Measurements from ENCODE around the gene ATXN7L3. TPM values are rescaled to one million over a fixed set of nuclear protein-coding genes. Genes with fewer than 3 reads are reported as not detected.

ATXN7L3 gene
- total RNA-seq, 1 donor from 2014 or later: 32.4 TPM

- H3K27me3 ChIP-seq (ENCODE audit: control insufficient read depth, insufficient read depth, low read length): no peaks in the 10 kb centered on the region
- FAIRE-seq: no peak
- H3K4me3 ChIP-seq (ENCODE audit: low read depth, low read length): peak within 1 kb of the TSS; percentile 84
- DNase-seq (ENCODE audit: low read depth): no peak
- H3K36me3 ChIP-seq (ENCODE audit: control insufficient read depth, insufficient read depth, low read length): peaks cover 23% of the 10 kb centered on the region
- TF ChIP-seq CTCF (IDR thresholded peaks at IDR 0.05; ENCODE audit: insufficient read depth, low read length, severe bottlenecking): no peak
Measured at GRCh38 chr17:44219616-44220212, 20.0 kb upstream of the ATXN7L3 start, which contains the start of gene UBTF. UBTF (minus strand) TSS chr17:44219675; CDS start chr17:44218229, 1,446 bp downstream.

GRCh38 chr17:44219108-44219615, 19.5 kb upstream of the ATXN7L3 start:
- H3K36me3 ChIP-seq (ENCODE audit: control insufficient read depth, insufficient read depth, low read length): peaks cover 25% of the 10 kb centered on the region
- peak; percentile 34 for DNase-seq (ENCODE audit: low read depth)
- H3K4me3 ChIP-seq (ENCODE audit: low read depth, low read length): peak overlapping the region; percentile 84
- peak; percentile 55 for TF ChIP-seq CTCF (IDR thresholded peaks at IDR 0.05; ENCODE audit: insufficient read depth, low read length, severe bottlenecking)
- no peaks in the 10 kb centered on the region for H3K27me3 ChIP-seq (ENCODE audit: control insufficient read depth, insufficient read depth, low read length)
- FAIRE-seq: no peak

- peak; percentile 53 for TF ChIP-seq CTCF (IDR thresholded peaks at IDR 0.05; ENCODE audit: insufficient read depth, low read length, severe bottlenecking)
- Histone ChIP-seq H3K4me3 (ENCODE audit: low read depth, low read length) (peak overlapping the region; percentile 84), H3K36me3 (ENCODE audit: control insufficient read depth, insufficient read depth, low read length) (peaks cover 25% of the 10 kb centered on the region), H3K27me3 (ENCODE audit: control insufficient read depth, insufficient read depth, low read length) (no peaks in the 10 kb centered on the region)
- DNase-seq (ENCODE audit: low read depth): peak; percentile 54
- no peak for FAIRE-seq
Measured at GRCh38 chr17:44218344-44219107, 18.8 kb upstream of the ATXN7L3 start.

GRCh38 chr17:44217738-44218343, 18.2 kb upstream of the ATXN7L3 start:
- Histone ChIP-seq H3K36me3 (ENCODE audit: control insufficient read depth, insufficient read depth, low read length) (peaks cover 25% of the 10 kb centered on the region), H3K27me3 (ENCODE audit: control insufficient read depth, insufficient read depth, low read length) (no peaks in the 10 kb centered on the region), H3K4me3 (ENCODE audit: low read depth, low read length) (peak overlapping the region; percentile 84)
- no peak for TF ChIP-seq CTCF (IDR thresholded peaks at IDR 0.05; ENCODE audit: insufficient read depth, low read length, severe bottlenecking)
- FAIRE-seq: no peak
- DNase-seq (ENCODE audit: low read depth): no peak

GRCh38 chr17:44216694-44217093, 17.0 kb upstream of the ATXN7L3 start:
- TF ChIP-seq CTCF (IDR thresholded peaks at IDR 0.05; ENCODE audit: insufficient read depth, low read length, severe bottlenecking): no peak
- H3K36me3 ChIP-seq (ENCODE audit: control insufficient read depth, insufficient read depth, low read length): peaks cover 27% of the 10 kb centered on the region

More at GRCh38 chr17:44216694-44217093, 17.0 kb upstream of the ATXN7L3 start:
- no peak for DNase-seq (ENCODE audit: low read depth)
- no peak overlapping the region for H3K4me3 ChIP-seq (ENCODE audit: low read depth, low read length)
- FAIRE-seq: peak; percentile 18
- no peaks in the 10 kb centered on the region for H3K27me3 ChIP-seq (ENCODE audit: control insufficient read depth, insufficient read depth, low read length)

All from bronchial epithelial cell (primary cell).